Measurements from ENCODE around the gene NOS1AP.

Gene NOS1AP

DNA sequence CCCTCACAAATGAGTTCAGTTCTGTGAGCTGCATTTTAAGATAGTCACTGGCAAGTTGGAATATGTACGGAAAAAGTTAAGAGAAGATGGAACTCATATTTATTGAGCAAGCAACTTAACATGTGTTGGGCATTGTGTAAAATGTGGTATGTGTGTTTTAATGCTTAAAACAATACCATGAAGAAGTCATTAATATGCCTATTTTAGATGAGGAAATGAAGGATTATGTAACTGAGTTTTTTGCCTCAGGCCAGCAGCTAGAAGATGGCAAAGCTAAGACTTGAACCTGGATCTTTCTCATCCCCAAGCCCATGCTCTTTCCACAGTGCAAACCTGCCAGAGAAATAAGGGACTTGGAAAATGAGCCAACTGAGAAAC is 258.3 kb downstream of the NOS1AP start:
- Histone ChIP-seq H3K27ac (no peak overlapping the region), H3K36me3 (replicated peaks) (no peaks in the 10 kb centered on the region), H3K4me3 (ENCODE audit: low read depth, low read length) (no peak overlapping the region), H3K27me3 (replicated peaks) (no peaks in the 10 kb centered on the region)
- TF ChIP-seq, protein P1, sequence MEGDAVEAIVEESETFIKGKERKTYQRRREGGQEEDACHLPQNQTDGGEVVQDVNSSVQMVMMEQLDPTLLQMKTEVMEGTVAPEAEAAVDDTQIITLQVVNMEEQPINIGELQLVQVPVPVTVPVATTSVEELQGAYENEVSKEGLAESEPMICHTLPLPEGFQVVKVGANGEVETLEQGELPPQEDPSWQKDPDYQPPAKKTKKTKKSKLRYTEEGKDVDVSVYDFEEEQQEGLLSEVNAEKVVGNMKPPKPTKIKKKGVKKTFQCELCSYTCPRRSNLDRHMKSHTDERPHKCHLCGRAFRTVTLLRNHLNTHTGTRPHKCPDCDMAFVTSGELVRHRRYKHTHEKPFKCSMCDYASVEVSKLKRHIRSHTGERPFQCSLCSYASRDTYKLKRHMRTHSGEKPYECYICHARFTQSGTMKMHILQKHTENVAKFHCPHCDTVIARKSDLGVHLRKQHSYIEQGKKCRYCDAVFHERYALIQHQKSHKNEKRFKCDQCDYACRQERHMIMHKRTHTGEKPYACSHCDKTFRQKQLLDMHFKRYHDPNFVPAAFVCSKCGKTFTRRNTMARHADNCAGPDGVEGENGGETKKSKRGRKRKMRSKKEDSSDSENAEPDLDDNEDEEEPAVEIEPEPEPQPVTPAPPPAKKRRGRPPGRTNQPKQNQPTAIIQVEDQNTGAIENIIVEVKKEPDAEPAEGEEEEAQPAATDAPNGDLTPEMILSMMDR (IDR thresholded peaks at IDR 0.05; ENCODE audit: low read depth, low read length, missing control alignments) = no peak
- DNase-seq = no peak
- in situ Hi-C loops (cut with HindIII; ENCODE audit: low pct_ligation_motif_present, low sequenced_read_pairs) = no loop called here

DNA sequence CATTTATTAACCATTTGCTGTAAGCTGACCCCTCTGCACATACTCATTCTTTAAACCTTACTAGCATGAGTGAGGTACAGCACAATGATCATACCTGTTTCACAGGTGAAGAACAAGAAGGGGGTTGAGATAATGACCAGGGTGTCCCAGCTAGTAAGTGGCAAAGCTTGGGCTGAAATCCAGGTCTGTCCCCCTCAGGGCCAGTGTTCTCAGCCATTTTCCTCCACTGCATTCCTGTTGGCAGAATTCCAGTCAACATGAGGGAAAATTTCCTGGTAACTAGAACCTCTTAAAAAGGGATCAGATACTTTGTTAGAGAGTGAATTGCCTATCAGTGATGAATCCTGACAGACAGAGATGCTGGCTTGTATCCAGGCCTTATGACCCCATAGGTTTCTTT is 259.0 kb downstream of the NOS1AP start:
- Histone ChIP-seq H3K36me3 (replicated peaks) (no peaks in the 10 kb centered on the region), H3K4me3 (ENCODE audit: low read depth, low read length) (no peak overlapping the region), H3K27me3 (replicated peaks) (no peaks in the 10 kb centered on the region), H3K27ac (no peak overlapping the region)
- in situ Hi-C loops (cut with HindIII; ENCODE audit: low pct_ligation_motif_present, low sequenced_read_pairs) = no loop called here
- TF ChIP-seq, protein P1 (IDR thresholded peaks at IDR 0.05; ENCODE audit: low read depth, low read length, missing control alignments) = no peak
- no peak for DNase-seq

DNA sequence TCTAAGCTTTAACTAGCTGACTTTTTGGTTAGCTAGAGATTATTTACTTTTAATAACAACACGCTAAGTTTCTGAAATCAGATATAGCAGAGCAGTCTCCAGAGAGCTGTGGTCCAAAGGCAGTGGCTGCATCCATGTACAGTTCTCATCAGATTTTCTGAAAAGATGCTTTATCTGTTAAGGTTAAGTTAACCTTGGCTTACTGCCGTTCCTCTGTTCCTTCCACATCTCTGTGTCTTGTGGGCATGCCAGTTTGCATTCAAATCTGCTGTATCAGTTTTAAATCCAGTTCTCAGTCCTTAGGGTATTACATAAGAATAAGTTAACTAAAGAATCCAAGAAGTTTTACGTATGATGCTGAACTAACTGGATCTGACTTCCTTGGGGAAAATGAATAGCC is 260.3 kb downstream of the NOS1AP start:
- Histone ChIP-seq H3K27me3 (replicated peaks) (no peaks in the 10 kb centered on the region), H3K4me3 (ENCODE audit: low read depth, low read length) (no peak overlapping the region), H3K27ac (no peak overlapping the region), H3K36me3 (replicated peaks) (no peaks in the 10 kb centered on the region)
- TF ChIP-seq, protein P1 (IDR thresholded peaks at IDR 0.05; ENCODE audit: low read depth, low read length, missing control alignments) = no peak
- DNase-seq = no peak
- in situ Hi-C loops (cut with HindIII; ENCODE audit: low pct_ligation_motif_present, low sequenced_read_pairs) = no loop called here

DNA sequence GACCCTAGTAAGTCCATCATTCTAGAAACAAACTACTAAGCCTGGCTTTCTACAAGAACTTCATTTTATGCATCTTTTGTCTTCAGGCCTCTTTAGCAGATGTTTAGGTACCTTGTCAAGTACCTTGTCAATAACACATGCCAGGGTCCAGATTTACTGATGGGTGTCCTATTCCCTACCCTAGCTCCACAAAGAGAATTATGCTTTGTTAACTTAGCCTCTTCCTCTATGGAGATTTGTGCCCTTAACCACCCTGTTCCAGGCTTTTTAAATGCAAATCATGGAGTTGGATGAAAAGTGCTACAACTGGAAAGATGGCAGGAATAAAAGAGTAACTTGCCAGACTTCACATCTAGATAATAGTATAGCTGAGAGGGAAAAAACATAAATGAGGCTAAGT is 264.5 kb downstream of the NOS1AP start:
- Histone ChIP-seq H3K36me3 (replicated peaks) (no peaks in the 10 kb centered on the region), H3K4me3 (ENCODE audit: low read depth, low read length) (no peak overlapping the region), H3K27me3 (replicated peaks) (no peaks in the 10 kb centered on the region), H3K27ac (no peak overlapping the region)
- TF ChIP-seq, protein P1 (IDR thresholded peaks at IDR 0.05; ENCODE audit: low read depth, low read length, missing control alignments) = no peak
- in situ Hi-C loops (cut with HindIII; ENCODE audit: low pct_ligation_motif_present, low sequenced_read_pairs) = no loop called here
- no peak for DNase-seq

DNA sequence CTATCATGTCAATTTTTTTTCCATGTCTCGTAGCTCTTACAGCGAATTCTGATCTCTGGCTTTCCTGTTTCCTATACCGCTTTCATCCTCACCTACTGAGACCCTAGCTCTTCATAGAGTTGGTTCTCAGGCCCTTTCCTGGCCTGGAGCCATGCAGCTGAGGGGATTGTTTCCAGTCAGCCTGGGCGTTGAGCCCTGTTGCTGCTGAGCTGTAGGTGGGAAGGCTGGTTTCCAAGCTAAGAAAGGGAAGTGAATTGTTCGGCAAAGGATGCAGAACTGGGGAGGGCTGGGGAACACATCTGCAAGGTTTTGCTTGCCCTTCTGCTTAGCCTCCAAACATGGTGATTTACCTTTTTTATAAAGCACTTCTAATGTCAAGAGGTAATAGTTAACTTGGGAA is 265.6 kb downstream of the NOS1AP start:
- in situ Hi-C loops (cut with HindIII; ENCODE audit: low pct_ligation_motif_present, low sequenced_read_pairs) = no loop called here
- no peak overlapping the region for H3K4me3 ChIP-seq (ENCODE audit: low read depth, low read length)
- no peaks in the 10 kb centered on the region for H3K27me3 ChIP-seq (replicated peaks)
- DNase-seq = no peak
- TF ChIP-seq, protein P1 (IDR thresholded peaks at IDR 0.05; ENCODE audit: low read depth, low read length, missing control alignments) = no peak
- H3K36me3 ChIP-seq (replicated peaks) = no peaks in the 10 kb centered on the region
- H3K27ac ChIP-seq = no peak overlapping the region

DNA sequence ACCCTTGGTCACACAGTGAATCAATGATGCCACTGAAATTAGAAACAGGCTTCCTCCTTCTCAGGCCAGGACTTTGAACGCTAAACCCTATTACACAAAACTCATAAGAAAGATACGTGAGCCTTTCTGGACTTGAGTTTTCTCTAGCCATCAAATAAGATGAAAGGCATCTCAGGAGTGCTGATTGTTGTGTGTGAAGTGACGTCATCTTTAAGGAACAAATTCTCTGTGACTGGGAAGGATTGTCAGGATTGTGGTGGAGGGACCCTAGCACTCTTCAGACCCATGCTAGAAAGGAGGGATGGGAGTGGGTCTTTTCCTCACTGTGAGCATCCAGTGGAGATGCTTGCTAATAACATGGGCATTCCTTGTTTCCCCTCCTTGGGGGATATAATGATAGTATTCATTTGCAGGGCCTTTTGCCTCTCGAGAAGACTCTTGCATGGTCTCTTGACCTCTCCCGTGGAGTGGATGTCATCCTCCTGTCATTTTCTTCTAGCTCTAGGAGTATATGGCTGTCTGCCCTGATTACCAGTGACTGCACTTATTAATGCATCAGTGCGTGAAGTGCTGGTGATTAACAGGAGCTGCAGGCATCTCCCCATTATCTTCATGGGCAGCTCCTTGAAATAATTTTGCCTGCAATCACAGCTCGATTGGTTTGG is 267.3 kb downstream of the NOS1AP start:
- H3K27me3 ChIP-seq (replicated peaks) = no peaks in the 10 kb centered on the region
- no peak for DNase-seq
- H3K27ac ChIP-seq = no peak overlapping the region
- H3K36me3 ChIP-seq (replicated peaks) = no peaks in the 10 kb centered on the region
- TF ChIP-seq, protein P1 (IDR thresholded peaks at IDR 0.05; ENCODE audit: low read depth, low read length, missing control alignments) = no peak
- in situ Hi-C loops (cut with HindIII; ENCODE audit: low pct_ligation_motif_present, low sequenced_read_pairs) = no loop called here
- no peak overlapping the region for H3K4me3 ChIP-seq (ENCODE audit: low read depth, low read length)
